HG02852 (cell line): ENCODE results near the gene GAS2L1.

Experiments
- ATAC-seq: cut with Tn5 transposase; IDR thresholded peaks from one replicate; pipeline ENCODE4 v1.9.1; 2021; ENCODE audit warnings: mild to moderate bottlenecking, moderate library complexity; ENCODE audit not compliant: unreplicated experiment

GAS2L1 gene

GRCh38 chr22:29308791-29309262, 2.4 kb downstream of the GAS2L1 start:
- ATAC-seq = no peak

DNA sequence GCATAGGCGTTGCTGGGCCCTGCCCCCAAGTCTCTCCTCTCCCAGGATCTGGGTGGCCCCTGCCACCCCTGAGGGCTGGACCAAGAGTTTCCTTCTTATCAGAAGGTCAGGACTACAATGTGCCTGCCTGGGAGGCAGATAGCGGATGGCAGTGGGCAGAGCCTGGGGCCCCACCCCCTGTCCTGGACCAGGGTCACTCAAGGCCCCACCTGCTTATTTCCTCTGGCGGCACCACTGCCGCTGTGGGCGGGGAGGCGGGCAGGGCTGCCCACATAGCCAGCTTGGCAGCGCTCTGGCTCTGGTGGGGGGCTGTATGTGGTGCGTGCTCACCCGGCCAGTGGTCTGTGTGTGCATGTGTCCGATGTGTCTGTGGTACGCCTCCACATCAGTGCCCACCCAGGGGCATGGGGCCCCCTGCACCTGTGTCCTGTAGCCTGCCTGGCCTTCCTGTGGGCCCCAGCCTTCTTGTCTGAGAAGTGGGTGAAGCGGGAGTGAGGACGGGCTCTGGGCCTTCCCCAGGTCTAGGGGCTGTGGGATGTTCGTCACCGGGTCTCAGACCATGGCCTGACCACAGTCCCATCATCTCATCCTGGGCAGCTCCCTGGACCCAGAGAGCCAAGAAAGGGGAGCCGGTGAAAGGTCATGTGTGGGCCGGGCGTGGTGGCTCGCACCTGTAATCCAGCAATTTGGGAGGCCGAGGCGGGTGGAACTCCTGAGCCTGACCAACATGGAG, 3.0 kb downstream of the GAS2L1 start:
- ATAC-seq = no peak

GRCh38 chr22:29310065-29310862, 3.8 kb downstream of the GAS2L1 start:
- no peak for ATAC-seq

DNA sequence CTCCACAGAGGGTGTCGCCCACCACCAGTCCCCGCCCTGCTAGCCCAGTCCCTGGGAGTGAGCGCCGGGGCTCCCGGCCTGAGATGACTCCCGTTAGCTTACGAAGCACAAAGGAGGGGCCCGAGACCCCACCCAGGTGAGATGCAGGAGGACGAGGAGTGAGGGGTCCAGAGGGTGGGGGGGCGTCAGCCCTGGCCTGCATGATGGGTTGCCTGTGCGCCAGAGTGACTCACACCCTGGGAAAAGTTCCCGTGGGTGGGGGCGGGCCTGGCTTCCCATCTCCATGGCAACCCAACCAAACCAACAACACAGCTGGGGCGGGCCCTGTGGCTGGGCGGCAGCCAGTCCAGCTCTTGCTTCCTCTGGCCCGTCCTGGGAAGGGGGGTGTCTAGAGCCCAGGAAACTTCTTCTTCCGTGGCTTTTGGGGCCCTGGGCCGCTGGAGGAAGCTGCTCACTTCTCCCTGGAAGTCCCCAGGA, 4.5 kb downstream of the GAS2L1 start:
- ATAC-seq = no peak

GRCh38 chr22:29311464-29312217, 5.2 kb downstream of the GAS2L1 start:
- no peak for ATAC-seq

DNA sequence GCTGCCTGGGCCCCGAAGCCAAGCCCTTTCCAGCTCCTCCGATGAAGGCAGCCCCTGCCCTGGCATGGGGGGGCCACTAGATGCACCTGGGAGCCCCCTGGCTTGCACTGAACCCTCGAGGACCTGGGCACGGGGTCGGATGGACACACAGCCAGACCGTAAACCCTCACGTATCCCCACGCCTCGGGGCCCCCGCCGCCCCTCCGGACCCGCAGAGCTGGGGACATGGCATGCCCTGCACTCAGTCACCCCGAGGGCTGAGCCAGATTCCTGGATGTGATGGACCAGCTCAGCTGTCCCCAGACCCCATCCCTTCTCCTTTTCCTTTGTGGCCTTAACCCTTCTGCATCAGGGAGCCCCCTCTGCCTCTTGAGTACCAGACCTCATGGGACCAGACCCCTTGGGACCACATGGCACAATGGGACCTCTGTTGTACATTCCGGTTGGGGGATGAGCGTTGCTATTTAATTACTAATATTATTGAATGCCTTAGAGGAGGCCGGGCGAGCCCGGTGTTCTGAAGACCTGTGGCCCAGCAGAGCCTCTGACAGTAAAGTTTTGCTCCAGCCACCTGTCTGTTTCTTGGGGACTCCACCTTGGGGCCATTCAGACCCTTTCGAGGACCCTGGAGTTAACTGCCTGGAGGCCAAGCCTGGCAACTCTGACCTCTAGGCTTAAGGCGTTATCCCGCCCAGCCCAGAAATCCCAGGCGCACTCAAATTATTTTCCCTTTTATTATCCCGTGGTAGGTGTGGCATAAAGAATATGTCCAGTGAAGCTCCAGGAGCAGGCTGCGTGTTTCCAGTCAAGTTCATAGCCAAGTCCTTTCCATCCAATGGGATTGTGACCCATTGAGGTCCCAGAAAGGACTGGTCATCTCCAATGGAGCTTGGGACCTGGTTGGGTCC, 6.0 kb downstream of the GAS2L1 start:
- ATAC-seq = no peak

GRCh38 chr22:29313126-29313575, 6.7 kb downstream of the GAS2L1 start:
- no peak for ATAC-seq

GRCh38 chr22:29313576-29314466, 7.4 kb downstream of the GAS2L1 start:
- no peak for ATAC-seq

GRCh38 chr22:29314537-29315285, 8.3 kb downstream of the GAS2L1 start:
- no peak for ATAC-seq

DNA sequence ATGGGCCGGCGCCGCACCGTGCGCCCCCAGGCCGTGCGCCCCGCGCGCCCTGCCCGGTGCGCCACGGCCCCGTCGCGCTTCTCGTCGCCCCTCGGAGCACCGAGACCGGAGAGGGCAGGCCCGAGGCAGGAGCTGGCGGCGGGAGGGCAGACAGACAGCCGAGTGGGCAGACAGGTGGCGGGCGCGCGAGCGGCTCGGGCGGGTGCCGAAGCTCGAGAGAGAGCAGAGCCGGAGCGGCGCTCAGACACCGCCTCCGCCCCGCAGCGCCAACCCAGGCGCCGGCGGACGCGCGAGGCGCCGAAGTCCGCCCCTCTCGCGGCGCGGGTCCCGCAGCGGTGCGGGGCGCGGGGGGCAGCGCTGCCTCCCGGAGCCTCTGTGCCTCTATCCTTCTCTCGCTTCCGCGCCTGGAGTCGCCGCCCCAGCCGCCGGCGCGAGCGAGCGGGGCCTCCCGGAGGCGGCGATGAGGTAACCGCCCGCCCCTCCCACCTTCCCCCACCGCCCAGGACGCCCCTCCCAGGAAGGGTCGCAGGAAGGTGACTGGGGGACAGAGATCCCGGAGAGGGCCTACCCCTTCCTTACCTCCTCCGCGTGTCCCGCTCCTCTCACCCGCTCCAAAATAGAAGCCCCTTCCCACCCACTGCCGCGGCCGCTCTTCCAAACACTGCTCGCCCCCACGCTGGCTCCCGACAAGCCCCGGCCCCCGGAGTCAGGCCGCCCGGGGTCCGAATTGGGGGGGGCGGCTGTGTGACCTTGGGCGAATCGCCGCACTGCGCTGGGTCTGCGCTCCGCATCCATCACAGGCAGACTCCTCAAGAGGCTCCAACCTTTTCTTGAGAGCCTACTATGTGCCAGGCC, 9.1 kb downstream of the GAS2L1 start, which contains the start of gene RASL10A:
RASL10A (minus strand) TSS at position 412 of the 855 bp plus-strand sequence. CDS start 451 bp downstream, outside the sequence.
- no peak for ATAC-seq

GRCh38 chr22:29316141-29316828, 9.8 kb downstream of the GAS2L1 start:
- ATAC-seq = no peak

DNA sequence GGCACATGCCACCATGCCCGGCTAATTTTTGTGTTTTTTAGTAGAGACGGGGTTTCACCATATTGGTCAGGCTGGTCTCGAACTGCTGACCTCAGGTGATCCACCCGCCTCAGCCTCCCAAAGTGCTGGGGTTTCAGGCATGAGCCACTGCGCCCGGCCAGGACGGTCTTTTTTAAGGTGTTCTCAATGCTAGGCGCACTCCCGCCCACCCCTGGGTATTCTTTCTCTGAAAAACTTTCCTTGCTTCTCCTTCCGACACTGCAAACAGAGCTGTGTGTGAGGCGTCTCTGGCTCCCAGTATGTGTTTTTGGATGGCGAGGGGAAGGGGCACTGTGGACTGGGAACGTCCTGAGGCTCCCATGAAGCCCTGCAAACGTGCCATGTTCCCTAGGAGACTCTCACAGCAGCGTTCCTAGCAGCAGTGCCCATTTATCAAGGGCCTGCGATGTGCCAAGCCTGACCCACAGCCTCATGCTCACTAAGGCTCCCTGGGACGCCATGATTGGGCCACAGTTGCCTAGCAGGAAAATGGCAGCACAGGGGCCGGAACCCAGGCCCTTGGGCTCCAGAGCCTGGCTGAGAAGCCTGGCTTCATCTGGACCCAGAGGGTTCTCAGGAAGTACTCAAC, 11.5 kb downstream of the GAS2L1 start:
- ATAC-seq = no peak

GRCh38 chr22:29319072-29319471, 12.6 kb downstream of the GAS2L1 start:
- no peak for ATAC-seq

- no peak for ATAC-seq
Measured at GRCh38 chr22:29320546-29320945, 14.1 kb downstream of the GAS2L1 start.

DNA sequence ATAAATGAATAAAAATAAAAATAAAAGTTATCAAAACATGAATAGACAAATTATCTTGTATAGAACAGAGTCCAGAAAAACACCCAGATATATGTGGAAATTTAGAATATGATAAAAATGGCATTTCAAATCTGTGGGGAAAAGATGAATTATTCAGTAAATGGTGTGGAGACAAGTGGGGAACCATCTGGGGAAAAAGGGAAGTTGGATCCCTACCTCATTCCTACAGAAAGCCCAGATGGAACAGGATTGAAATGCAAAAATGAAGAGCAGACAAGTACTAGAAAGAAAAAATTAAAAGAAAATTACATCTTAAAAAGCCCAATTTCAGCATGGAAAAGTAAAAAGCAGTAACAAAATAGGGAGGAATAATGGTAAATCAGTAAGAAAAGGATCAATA, 17.2 kb downstream of the GAS2L1 start:
- ATAC-seq = no peak

DNA sequence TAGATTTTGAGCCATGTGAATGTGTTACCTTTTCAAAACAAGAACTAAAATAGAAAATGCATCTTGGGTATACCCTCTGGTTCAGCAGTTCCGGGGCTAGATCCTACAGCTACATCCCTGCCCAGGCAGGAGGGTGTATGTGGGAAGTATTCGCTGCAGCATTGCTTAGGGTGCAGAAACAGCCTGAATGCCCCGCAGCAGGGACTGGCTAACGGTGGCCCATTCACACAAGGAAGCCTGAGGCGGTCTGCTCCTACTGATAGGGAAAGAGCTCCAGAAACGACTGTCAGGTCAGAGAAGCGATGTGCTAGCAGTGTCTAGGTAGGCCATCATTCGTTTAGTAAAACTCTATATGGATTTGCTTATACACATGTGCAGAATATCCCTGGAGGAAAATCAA, 18.9 kb downstream of the GAS2L1 start:
- ATAC-seq = no peak
